Naive thymus-derived CD4-positive, alpha-beta T cell (primary cell): ENCODE measurements around the gene C4orf46. TPM values are rescaled to one million over a fixed set of nuclear protein-coding genes. Genes with fewer than 3 reads are reported as not detected.
"Not testable (repeated sequence)": the region's sequence is repeated elsewhere in the genome, so short reads cannot be mapped to it uniquely, and the experiment has no call there.

Experiments
- ATAC-seq: fragments of 150-1000 bp; cut with Tn5 transposase; 2 replicates; pipeline ENCODE4 v1.10.0; 2021; ENCODE audit warnings: mild to moderate bottlenecking, moderate library complexity
- CTCF ChIA-PET: fragments of 350-600 bp; sonication (Branson Sonifier 250); formaldehyde crosslinking; loops from one replicate; lab custom pipeline; 2021; ENCODE audit warnings: antibody characterized with exemption; lab: Charles Lee
- POLR2A ChIA-PET: fragments of 350-600 bp; sonication (Branson Sonifier 250); formaldehyde crosslinking; loops from one replicate; lab custom pipeline; 2021; ENCODE audit warnings: antibody characterized with exemption, inconsistent platforms; lab: Charles Lee
- DNase-seq, 9 donors: peaks; one replicate each; pipeline versions ENCODE4 v3.0.0 to v3.0.0-alpha.2; 2020 to 2022; ENCODE audit warnings: mixed read lengths in 1 of 9
- H3K27ac ChIP-seq: one replicate; pipeline ENCODE4 v1.7.0; 2013; ENCODE audit warnings: mild to moderate bottlenecking, low read depth, low read length, moderate library complexity
- H3K27me3 ChIP-seq, 2 donors: one replicate each; pipeline ENCODE4 v1.7.0; 2013; ENCODE audit warnings: low read length in 2 of 2, mild to moderate bottlenecking in 2 of 2, moderate library complexity in 2 of 2; ENCODE audit not compliant: control insufficient read depth in 2 of 2, insufficient read depth in 2 of 2
- H3K36me3 ChIP-seq, 3 experiments: 1 replicate in 2 of 3; 2 replicates in 1 of 3; pipeline ENCODE4 v1.7.0; 2013; ENCODE audit warnings: low read length in 3 of 3, mild to moderate bottlenecking in 3 of 3, moderate library complexity in 1 of 3; ENCODE audit not compliant: insufficient read depth in 3 of 3, control insufficient read depth in 2 of 3
- H3K4me1 ChIP-seq, 2 donors: one replicate each; pipeline ENCODE4 v1.7.0; 2013; ENCODE audit warnings: low read length in 2 of 2, mild to moderate bottlenecking in 2 of 2, moderate library complexity in 1 of 2; ENCODE audit not compliant: control insufficient read depth in 2 of 2, insufficient read depth in 2 of 2
- H3K4me3 ChIP-seq: 2 replicates; pipeline ENCODE4 v1.7.0; 2013; ENCODE audit warnings: mild to moderate bottlenecking, low read length
- H3K9me3 ChIP-seq, 3 experiments: 1 replicate in 2 of 3; 2 replicates in 1 of 3; pipeline ENCODE4 v1.7.0; 2013; ENCODE audit warnings: low read length in 3 of 3; ENCODE audit not compliant: control insufficient read depth in 2 of 3
- H3K27ac Mint-ChIP-seq, 9 donors: one replicate each; pipeline ENCODE4 v1.8.0; 2020 to 2022; ENCODE audit warnings: mixed read lengths in 9 of 9, mild to moderate bottlenecking in 8 of 9, moderate library complexity in 5 of 9, inconsistent platforms in 2 of 9
- H3K27me3 Mint-ChIP-seq, 5 donors: one replicate each; pipeline ENCODE4 v1.8.0; 2021 to 2022; ENCODE audit warnings: mixed read lengths in 5 of 5, mild to moderate bottlenecking in 1 of 5
- H3K36me3 Mint-ChIP-seq, 5 donors: one replicate each; pipeline ENCODE4 v1.8.0; 2020 to 2022; ENCODE audit warnings: mixed read lengths in 5 of 5, mild to moderate bottlenecking in 3 of 5, inconsistent platforms in 1 of 5
- H3K4me1 Mint-ChIP-seq, 7 donors: one replicate each; pipeline ENCODE4 v1.8.0; 2020 to 2022; ENCODE audit warnings: mixed read lengths in 7 of 7, mild to moderate bottlenecking in 3 of 7, inconsistent platforms in 1 of 7
- H3K4me3 Mint-ChIP-seq, 10 donors: one replicate each; pipeline ENCODE4 v1.8.0; 2020 to 2022; ENCODE audit warnings: mild to moderate bottlenecking in 10 of 10, mixed read lengths in 10 of 10, moderate library complexity in 6 of 10, inconsistent platforms in 2 of 10
- H3K9me3 Mint-ChIP-seq, 11 donors: one replicate each; pipeline ENCODE4 v1.8.0; 2020 to 2022; ENCODE audit warnings: mixed read lengths in 11 of 11, mild to moderate bottlenecking in 4 of 11, inconsistent platforms in 1 of 11, moderate library complexity in 1 of 11
- intact Hi-C, 2 donors: fragments of 100-400 bp; cut with micrococcal nuclease; formaldehyde crosslinking; loops; one replicate each; pipeline ENCODE4 v1.15.1; 2023
- polyA plus RNA-seq, 2 donors: library from polyadenylated mRNA; unstranded; fragments of 300-500 nt; fragmentation: Illumina TruSeq; gene quantifications; one replicate each; pipeline ENCODE4 v1.2.3, GENCODE V29; 2021
- total RNA-seq, 6 experiments: library from RNA in 5 of 6; stranded (reverse) in 5 of 6; gene quantifications; 1 replicate in 5 of 6; 2 replicates in 1 of 6; pipeline ENCODE4 v1.2.3 and lab custom pipeline; 2021 to 2026

The C4orf46 gene
- total RNA-seq = 10 to 100 TPM in 1 of 5 experiments, 1 to 10 TPM in 4; 3.9 to 15.4 (median 4.7) TPM
- polyA plus RNA-seq = 1 to 10 TPM; 1.8 to 3.2 TPM
- 8.1 reads per million, percentile 32 among the genes with 10 or more reads in this experiment for total RNA-seq (lab: John Stamatoyannopoulos, UW)

DNA sequence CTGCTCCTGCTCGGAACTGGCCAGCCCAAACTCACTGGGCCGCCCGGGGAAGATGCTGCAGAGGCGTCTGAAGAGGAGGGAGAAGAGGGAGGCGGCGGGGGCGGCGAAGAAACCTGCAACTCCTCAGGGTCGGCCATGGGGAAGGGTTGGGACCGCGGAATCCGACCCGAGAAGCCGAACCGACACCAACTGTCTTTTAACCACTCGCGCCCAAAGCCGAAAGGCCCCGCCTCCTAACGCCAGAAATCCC is at the start of gene C4orf46:
Gene C4orf46 (minus strand): TSS at position 223 of the 250 bp plus-strand sequence. CDS start 86 bp downstream, at position 137.
- H3K36me3 Mint-ChIP-seq = peaks cover 0 to 4% (median 0%) of the 10 kb centered on the region in 5 donors
- peak within 1 kb of the TSS; percentile 80 for H3K4me3 ChIP-seq
- H3K4me1 Mint-ChIP-seq = peaks cover 6 to 38% (median 35%) of the 10 kb centered on the region in 7 donors
- POLR2A ChIA-PET = interaction anchor here (1.1 kb wide), 1 partner anchor 52 kb away, joined by 4 read pairs; the partner anchor contains the start of gene PPID
- H3K4me1 ChIP-seq = peaks cover 13 to 16% of the 10 kb centered on the region in 2 donors
- H3K9me3 ChIP-seq = no peaks in the 10 kb centered on the region
- H3K36me3 ChIP-seq = peaks cover 0 to 4% (median 0%) of the 10 kb centered on the region in 3 experiments
- ATAC-seq (no peak), DNase-seq (no peak)
- no peaks in the 10 kb centered on the region for H3K9me3 Mint-ChIP-seq
- H3K27ac ChIP-seq = peak within 1 kb of the TSS; percentile 93
- H3K4me3 Mint-ChIP-seq = peak within 1 kb of the TSS; percentile 88 to 99 (median 96)
- CTCF ChIA-PET = no interaction called here
- no peaks in the 10 kb centered on the region for H3K27me3 ChIP-seq
- peak within 1 kb of the TSS; percentile 91 to 99 (median 97) for H3K27ac Mint-ChIP-seq
- peaks cover 0 to 3% (median 0%) of the 10 kb centered on the region in 5 donors for H3K27me3 Mint-ChIP-seq
- intact Hi-C loops = loop anchor here (1.0 kb wide), 3 partner anchors 19 to 535 kb away; no protein-coding TSS in a partner anchor

DNA sequence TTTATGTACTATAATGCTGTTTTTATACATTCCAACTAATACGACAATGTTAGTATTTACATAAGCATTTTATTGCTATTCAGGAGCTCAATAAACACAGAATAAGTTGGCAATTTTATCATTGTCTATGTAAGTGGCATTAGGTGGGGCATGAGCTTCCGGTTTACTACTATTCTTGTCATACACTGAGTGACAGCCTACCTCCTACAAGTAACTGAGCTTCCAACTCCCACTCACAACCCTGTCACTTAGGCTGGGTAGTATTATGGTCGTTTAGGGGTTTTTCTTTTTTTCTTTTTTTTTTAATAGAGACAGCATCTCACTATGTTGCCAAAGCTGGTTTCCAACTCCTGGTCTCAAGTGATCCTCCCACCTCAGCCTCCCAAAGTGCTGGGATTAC is 44.1 kb upstream of the C4orf46 start:
- Mint-ChIP-seq H3K27ac (peak overlapping the region in 1 of 9 donors; percentile 75), H3K36me3 (peaks cover 18 to 63% (median 47%) of the 10 kb centered on the region in 5 donors), H3K27me3 (no peaks in the 10 kb centered on the region), H3K9me3 (no peaks in the 10 kb centered on the region), H3K4me1 (peaks cover 3 to 16% (median 7%) of the 10 kb centered on the region in 7 donors), H3K4me3 (no peak overlapping the region)
- Histone ChIP-seq H3K36me3 (peaks cover 0 to 77% (median 25%) of the 10 kb centered on the region in 3 experiments), H3K9me3 (no peaks in the 10 kb centered on the region), H3K4me1 (no peaks in the 10 kb centered on the region), H3K4me3 (no peak overlapping the region), H3K27ac (no peak overlapping the region), H3K27me3 (no peaks in the 10 kb centered on the region)
- intact Hi-C loops = no loop called here
- ChIA-PET CTCF (no interaction called here), POLR2A (interaction anchor here (0.5 kb wide), 1 partner anchor 22 kb away, joined by 3 read pairs; no protein-coding TSS in a partner anchor)
- no peak for ATAC-seq
- DNase-seq = no peak

DNA sequence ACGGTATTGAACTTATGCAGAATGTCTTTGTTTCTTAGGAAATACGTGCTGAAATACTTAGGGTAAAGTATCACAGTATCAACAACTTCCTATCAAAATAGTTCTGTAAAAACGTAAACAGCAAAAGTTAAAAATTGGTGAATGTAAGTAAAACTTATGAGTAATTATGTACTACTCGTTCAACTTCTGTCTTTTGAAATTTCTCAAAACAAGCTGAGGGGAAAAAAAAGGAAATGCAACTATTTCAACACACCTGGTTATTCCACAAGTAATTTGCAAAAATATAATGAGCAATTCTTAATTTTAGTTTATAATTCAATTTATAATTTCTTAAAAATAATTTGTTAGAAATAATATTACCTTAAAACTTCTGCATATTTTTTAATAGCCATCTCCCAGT is 43.2 kb upstream of the C4orf46 start:
- H3K36me3 Mint-ChIP-seq = peaks cover 18 to 69% (median 49%) of the 10 kb centered on the region in 5 donors
- Histone ChIP-seq H3K9me3 (no peaks in the 10 kb centered on the region), H3K27ac (no peak overlapping the region), H3K27me3 (no peaks in the 10 kb centered on the region), H3K36me3 (peaks cover 5 to 84% (median 33%) of the 10 kb centered on the region in 3 experiments), H3K4me1 (no peaks in the 10 kb centered on the region), H3K4me3 (no peak overlapping the region)
- ChIA-PET POLR2A (no interaction called here), CTCF (no interaction called here)
- H3K4me3 Mint-ChIP-seq = no peak overlapping the region
- ATAC-seq (no peak), DNase-seq (no peak)
- H3K9me3 Mint-ChIP-seq = no peaks in the 10 kb centered on the region
- peaks cover 3 to 15% (median 7%) of the 10 kb centered on the region in 7 donors for H3K4me1 Mint-ChIP-seq
- intact Hi-C loops = no loop called here
- no peak overlapping the region for H3K27ac Mint-ChIP-seq
- no peaks in the 10 kb centered on the region for H3K27me3 Mint-ChIP-seq

DNA sequence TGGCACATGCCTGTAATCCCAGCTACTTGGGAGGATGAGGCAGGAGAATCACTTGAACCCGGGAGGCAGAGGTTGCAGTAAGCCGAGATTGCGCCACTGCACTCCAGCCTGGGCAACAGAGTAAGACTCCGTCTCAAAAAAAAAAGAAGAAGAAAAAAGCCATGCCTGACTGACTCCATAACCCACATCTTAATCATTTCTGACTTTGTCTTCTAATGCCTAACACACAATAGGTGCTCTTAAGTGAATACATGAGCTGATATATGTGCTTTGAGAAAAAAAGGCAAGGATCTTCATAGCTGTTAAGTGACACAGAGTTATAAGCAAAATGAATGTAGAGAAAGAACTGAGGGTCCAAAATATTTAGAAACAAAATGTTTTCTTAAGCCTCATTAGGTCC is 40.9 kb upstream of the C4orf46 start:
- H3K9me3 ChIP-seq, H3K4me1 Mint-ChIP-seq, H3K4me3 ChIP-seq, H3K27me3 ChIP-seq, H3K27me3 Mint-ChIP-seq, H3K4me3 Mint-ChIP-seq, intact Hi-C loops, POLR2A ChIA-PET, H3K27ac ChIP-seq, DNase-seq, ATAC-seq, H3K9me3 Mint-ChIP-seq, H3K4me1 ChIP-seq: not testable (repeated sequence)
- H3K36me3 ChIP-seq = peaks cover 9 to 87% (median 29%) of the 10 kb centered on the region in 3 experiments
- CTCF ChIA-PET = interaction anchor here (0.6 to 0.9 kb wide), 2 partner anchors 15 to 139 kb away, joined by 3 to 5 read pairs; no protein-coding TSS in a partner anchor
- Mint-ChIP-seq H3K36me3 (peaks cover 5 to 65% (median 41%) of the 10 kb centered on the region in 5 donors), H3K27ac (peak overlapping the region in 1 of 9 donors; percentile 46)

DNA sequence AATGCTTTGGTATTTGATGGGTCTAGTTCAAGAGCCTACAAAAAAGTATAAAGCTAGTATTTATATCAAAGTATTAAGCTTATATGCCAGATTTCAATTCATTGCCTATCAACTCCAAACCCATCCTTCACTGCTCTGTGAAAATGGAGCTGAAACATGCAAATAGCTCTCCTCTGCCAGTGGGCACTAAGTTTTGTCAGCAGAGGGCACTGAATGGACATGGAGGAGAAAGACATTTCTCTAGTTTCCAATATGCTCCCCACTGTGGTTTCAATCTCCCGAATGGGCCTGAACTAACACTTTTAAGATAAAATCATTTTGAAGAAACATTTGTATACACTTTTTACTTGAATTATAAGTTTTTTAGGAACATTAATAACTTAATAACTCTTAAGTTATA is 39.1 kb upstream of the C4orf46 start:
- intact Hi-C loops = loop anchor here in 1 of 2 donors (1.0 kb wide), 1 partner anchor 139 kb away; no protein-coding TSS in a partner anchor
- CTCF ChIA-PET = interaction anchor here (0.6 to 2.1 kb wide), 2 partner anchors 129 to 141 kb away, joined by 3 to 11 read pairs; no protein-coding TSS in a partner anchor
- H3K4me1 ChIP-seq = no peaks in the 10 kb centered on the region
- H3K4me3 ChIP-seq = no peak overlapping the region
- Mint-ChIP-seq H3K36me3 (peaks cover 3 to 68% (median 44%) of the 10 kb centered on the region in 5 donors), H3K9me3 (no peaks in the 10 kb centered on the region), H3K4me1 (peaks cover 0 to 6% (median 0%) of the 10 kb centered on the region in 7 donors), H3K27me3 (no peaks in the 10 kb centered on the region), H3K27ac (peak overlapping the region in 2 of 9 donors; percentile 1 to 25), H3K4me3 (no peak overlapping the region)
- POLR2A ChIA-PET = no interaction called here
- no peaks in the 10 kb centered on the region for H3K27me3 ChIP-seq
- H3K9me3 ChIP-seq = no peaks in the 10 kb centered on the region
- peaks cover 9 to 81% (median 24%) of the 10 kb centered on the region in 3 experiments for H3K36me3 ChIP-seq
- DNase-seq (no peak), ATAC-seq (no peak)
- H3K27ac ChIP-seq = no peak overlapping the region

DNA sequence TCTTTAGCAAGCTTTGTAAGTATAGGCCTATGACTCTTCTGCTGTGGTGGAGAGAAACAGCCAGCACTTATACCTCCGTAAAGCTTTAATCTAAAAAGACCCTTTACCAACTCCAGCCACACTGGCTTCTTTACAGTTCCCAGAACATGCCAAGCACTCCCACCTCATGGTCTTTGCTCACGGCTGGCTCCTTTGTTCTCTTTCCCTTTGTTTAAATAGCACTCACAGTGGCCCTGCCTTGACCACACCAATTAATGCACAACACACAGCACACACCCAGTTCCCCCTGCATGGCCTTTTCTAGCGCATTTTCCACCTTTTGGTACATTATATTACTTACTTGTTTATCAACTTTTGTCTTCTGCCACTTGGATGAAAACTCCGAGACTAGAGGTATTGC is 32.6 kb upstream of the C4orf46 start:
- Mint-ChIP-seq H3K4me1 (no peaks in the 10 kb centered on the region), H3K36me3 (peaks cover 3 to 47% (median 17%) of the 10 kb centered on the region in 5 donors), H3K4me3 (no peak overlapping the region), H3K9me3 (no peaks in the 10 kb centered on the region), H3K27me3 (no peaks in the 10 kb centered on the region), H3K27ac (peak overlapping the region in 1 of 9 donors; percentile 38)
- ATAC-seq = no peak
- Histone ChIP-seq H3K36me3 (peaks cover 0 to 39% (median 5%) of the 10 kb centered on the region in 3 experiments), H3K4me3 (no peak overlapping the region), H3K4me1 (no peaks in the 10 kb centered on the region), H3K27ac (no peak overlapping the region), H3K27me3 (no peaks in the 10 kb centered on the region), H3K9me3 (no peaks in the 10 kb centered on the region)
- CTCF ChIA-PET = no interaction called here
- POLR2A ChIA-PET = no interaction called here
- intact Hi-C loops = no loop called here
- no peak for DNase-seq

DNA sequence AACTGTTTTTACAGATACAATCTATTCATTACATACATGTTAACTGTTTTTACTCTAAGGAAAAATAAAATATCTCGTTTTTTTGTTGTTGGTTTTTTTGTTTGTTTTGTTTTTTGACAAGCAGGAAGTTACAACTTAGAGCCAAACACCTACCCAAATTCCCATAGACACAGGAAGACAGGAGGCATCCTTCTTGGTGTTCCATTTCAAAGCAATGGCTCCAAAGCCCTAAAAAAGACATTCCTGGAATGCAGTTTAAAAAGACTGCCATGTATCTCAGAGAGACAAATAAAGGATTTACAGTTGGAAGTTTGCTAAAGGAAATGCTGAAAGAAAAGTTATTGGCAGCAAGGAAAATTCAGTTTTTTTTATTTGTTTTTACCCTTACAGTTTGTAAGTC is 17.1 kb upstream of the C4orf46 start:
- Histone ChIP-seq H3K4me3 (no peak overlapping the region), H3K9me3 (no peaks in the 10 kb centered on the region), H3K36me3 (peaks cover 0 to 18% (median 0%) of the 10 kb centered on the region in 3 experiments), H3K27me3 (no peaks in the 10 kb centered on the region), H3K4me1 (no peaks in the 10 kb centered on the region), H3K27ac (no peak overlapping the region)
- ChIA-PET CTCF (no interaction called here), POLR2A (no interaction called here)
- no peaks in the 10 kb centered on the region for H3K4me1 Mint-ChIP-seq
- intact Hi-C loops = no loop called here
- ATAC-seq (no peak), DNase-seq (no peak)
- no peak overlapping the region for H3K27ac Mint-ChIP-seq
- no peak overlapping the region for H3K4me3 Mint-ChIP-seq
- no peaks in the 10 kb centered on the region for H3K9me3 Mint-ChIP-seq
- peaks cover 0 to 36% (median 14%) of the 10 kb centered on the region in 5 donors for H3K36me3 Mint-ChIP-seq
- H3K27me3 Mint-ChIP-seq = no peaks in the 10 kb centered on the region
